ENCODE results near the gene RANBP2. TPM values are rescaled to one million over a fixed set of nuclear protein-coding genes. Genes with fewer than 3 reads are reported as not detected.
A peak's percentile ranks its signal among the peaks of the same experiment; 100 is the strongest.

The RANBP2 gene
- polyA plus RNA-seq, 1 donor from 2014 or later: 38.8 TPM

GRCh38 chr2:108786354-108787215 lies 67.3 kb downstream of the RANBP2 start, which contains the start of gene CCDC138:
TSS of gene CCDC138 (plus strand) at chr2:108786771. CDS start at chr2:108786823, 52 bp downstream.
- H3K27ac ChIP-seq (ENCODE audit: low read length): peak within 1 kb of the TSS; percentile 53
- H3K4me3 ChIP-seq (ENCODE audit: low read length): peak within 1 kb of the TSS; percentile 80
- no peaks in the 10 kb centered on the region for H3K9me3 ChIP-seq (ENCODE audit: low read length)
- peak within 1 kb of the TSS; percentile 94 for H3K4me2 ChIP-seq (ENCODE audit: low read length)
- peak within 1 kb of the TSS; percentile 66 for H2AFZ ChIP-seq (ENCODE audit: low read depth, low read length)
- no peaks in the 10 kb centered on the region for H4K20me1 ChIP-seq (ENCODE audit: insufficient read depth)
- no peak for TF ChIP-seq EZH2 (IDR thresholded peaks at IDR 0.05; ENCODE audit: borderline replicate concordance, insufficient read depth, low read length, poor library complexity, severe bottlenecking)
- no peak for TF ChIP-seq TAF1 (IDR thresholded peaks at IDR 0.05; ENCODE audit: low read depth)
- TF ChIP-seq EP300 (conservative IDR thresholded peaks at IDR 0.05; ENCODE audit: poor library complexity, severe bottlenecking): peak; percentile 54
- TF ChIP-seq POLR2AphosphoS5 (IDR thresholded peaks at IDR 0.05): peak; percentile 86
- peak; percentile 92 for TF ChIP-seq MXI1 (conservative IDR thresholded peaks at IDR 0.05; ENCODE audit: poor library complexity, severe bottlenecking)
- peak; percentile 21 for TF ChIP-seq REST (IDR thresholded peaks at IDR 0.05; ENCODE audit: borderline replicate concordance)
- no peak for TF ChIP-seq CTCF (IDR thresholded peaks at IDR 0.05; ENCODE audit: poor library complexity, severe bottlenecking)
- TF ChIP-seq SMC3 (conservative IDR thresholded peaks at IDR 0.05; ENCODE audit: poor library complexity): peak; percentile 54
- TF ChIP-seq RAD21 (conservative IDR thresholded peaks at IDR 0.05): peak; percentile 35
- peaks cover 11% of the 10 kb centered on the region for H3K79me2 ChIP-seq (replicated peaks; ENCODE audit: insufficient read depth, low read length)
- H3K9ac ChIP-seq (ENCODE audit: low read length): peak within 1 kb of the TSS; percentile 73
- H3K27me3 ChIP-seq (ENCODE audit: insufficient read depth, low read depth, low read length): no peaks in the 10 kb centered on the region
- H3F3A ChIP-seq (ENCODE audit: insufficient read depth, low read length, poor library complexity, severe bottlenecking): no peaks in the 10 kb centered on the region
- H3K9me2 ChIP-seq (ENCODE audit: insufficient read depth, low read length): no peaks in the 10 kb centered on the region
- H3K36me3 ChIP-seq (ENCODE audit: insufficient read depth, low read length): no peaks in the 10 kb centered on the region

- Histone ChIP-seq H3F3A (ENCODE audit: insufficient read depth, low read length, poor library complexity, severe bottlenecking) (no peaks in the 10 kb centered on the region), H3K4me3 (ENCODE audit: low read length) (peak overlapping the region; percentile 80), H3K9ac (ENCODE audit: low read length) (peak overlapping the region; percentile 73), H3K36me3 (ENCODE audit: insufficient read depth, low read length) (no peaks in the 10 kb centered on the region), H4K20me1 (ENCODE audit: insufficient read depth) (no peaks in the 10 kb centered on the region), H3K9me3 (ENCODE audit: low read length) (no peaks in the 10 kb centered on the region), H2AFZ (ENCODE audit: low read depth, low read length) (peak overlapping the region; percentile 66), H3K4me2 (ENCODE audit: low read length) (peak overlapping the region; percentile 92), H3K27me3 (ENCODE audit: insufficient read depth, low read depth, low read length) (no peaks in the 10 kb centered on the region), H3K9me2 (ENCODE audit: insufficient read depth, low read length) (no peaks in the 10 kb centered on the region), H3K27ac (ENCODE audit: low read length) (peak overlapping the region; percentile 53), H3K79me2 (replicated peaks; ENCODE audit: insufficient read depth, low read length) (peaks cover 11% of the 10 kb centered on the region)
- no peak for TF ChIP-seq REST (IDR thresholded peaks at IDR 0.05; ENCODE audit: borderline replicate concordance)
- TF ChIP-seq EZH2 (IDR thresholded peaks at IDR 0.05; ENCODE audit: borderline replicate concordance, insufficient read depth, low read length, poor library complexity, severe bottlenecking): no peak
- no peak for TF ChIP-seq CTCF (IDR thresholded peaks at IDR 0.05; ENCODE audit: poor library complexity, severe bottlenecking)
- TF ChIP-seq POLR2AphosphoS5 (IDR thresholded peaks at IDR 0.05): no peak
- TF ChIP-seq TAF1 (IDR thresholded peaks at IDR 0.05; ENCODE audit: low read depth): no peak
- TF ChIP-seq MXI1 (conservative IDR thresholded peaks at IDR 0.05; ENCODE audit: poor library complexity, severe bottlenecking): no peak
- TF ChIP-seq EP300 (conservative IDR thresholded peaks at IDR 0.05; ENCODE audit: poor library complexity, severe bottlenecking): no peak
- no peak for TF ChIP-seq RAD21 (conservative IDR thresholded peaks at IDR 0.05)
- TF ChIP-seq SMC3 (conservative IDR thresholded peaks at IDR 0.05; ENCODE audit: poor library complexity): no peak
Measured at GRCh38 chr2:108787216-108787541, 67.9 kb downstream of the RANBP2 start.
